LNCaP clone FGC (cell line): ENCODE data around the gene TTF1.
A peak's percentile ranks its signal among the peaks of the same experiment; 100 is the strongest.
"Not testable (repeated sequence)": the region's sequence is repeated elsewhere in the genome, so short reads cannot be mapped to it uniquely, and the experiment has no call there.

Experiments used
- DNase-seq: peaks from one replicate; pipeline ENCODE4 v3.0.0-alpha.2; 2011; ENCODE audit warnings: low read depth
- H3K4me3 ChIP-seq: 2 replicates; pipeline ENCODE4 v1.5.1; 2011; ENCODE audit warnings: mild to moderate bottlenecking, low read depth, low read length, control low read depth
- TF ChIP-seq, protein P1 (sequence below): IDR thresholded peaks from 2 replicates; pipeline ENCODE4 v1.5.1; 2012; ENCODE audit warnings: mild to moderate bottlenecking; ENCODE audit not compliant: control insufficient read depth, insufficient read depth; ENCODE audit errors: extremely low read depth

Gene TTF1

DNA sequence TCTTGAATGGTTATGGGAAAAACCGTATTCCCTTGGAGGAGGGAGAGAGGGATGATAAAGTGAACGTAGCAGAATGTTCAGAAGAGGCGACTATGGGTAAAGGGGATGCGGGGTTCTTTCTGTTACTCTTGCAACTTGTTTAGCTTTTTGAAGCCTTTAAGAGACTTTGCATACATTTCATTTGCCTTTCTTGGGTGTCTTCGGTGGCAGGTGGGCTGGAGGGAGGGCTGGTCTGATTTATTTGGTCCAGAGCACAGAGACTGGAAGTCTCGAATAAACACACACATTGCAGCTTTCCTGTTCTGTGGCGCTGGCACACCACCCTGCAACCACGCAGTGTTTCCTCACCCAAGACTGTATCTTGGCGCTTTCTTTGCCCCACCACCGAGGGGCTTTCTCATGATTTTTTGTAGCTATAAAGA, 23.2 kb downstream of the TTF1 start:
- no peak for DNase-seq
- H3K4me3 ChIP-seq = no peak overlapping the region
- TF ChIP-seq, protein P1, sequence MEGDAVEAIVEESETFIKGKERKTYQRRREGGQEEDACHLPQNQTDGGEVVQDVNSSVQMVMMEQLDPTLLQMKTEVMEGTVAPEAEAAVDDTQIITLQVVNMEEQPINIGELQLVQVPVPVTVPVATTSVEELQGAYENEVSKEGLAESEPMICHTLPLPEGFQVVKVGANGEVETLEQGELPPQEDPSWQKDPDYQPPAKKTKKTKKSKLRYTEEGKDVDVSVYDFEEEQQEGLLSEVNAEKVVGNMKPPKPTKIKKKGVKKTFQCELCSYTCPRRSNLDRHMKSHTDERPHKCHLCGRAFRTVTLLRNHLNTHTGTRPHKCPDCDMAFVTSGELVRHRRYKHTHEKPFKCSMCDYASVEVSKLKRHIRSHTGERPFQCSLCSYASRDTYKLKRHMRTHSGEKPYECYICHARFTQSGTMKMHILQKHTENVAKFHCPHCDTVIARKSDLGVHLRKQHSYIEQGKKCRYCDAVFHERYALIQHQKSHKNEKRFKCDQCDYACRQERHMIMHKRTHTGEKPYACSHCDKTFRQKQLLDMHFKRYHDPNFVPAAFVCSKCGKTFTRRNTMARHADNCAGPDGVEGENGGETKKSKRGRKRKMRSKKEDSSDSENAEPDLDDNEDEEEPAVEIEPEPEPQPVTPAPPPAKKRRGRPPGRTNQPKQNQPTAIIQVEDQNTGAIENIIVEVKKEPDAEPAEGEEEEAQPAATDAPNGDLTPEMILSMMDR = no peak

DNA sequence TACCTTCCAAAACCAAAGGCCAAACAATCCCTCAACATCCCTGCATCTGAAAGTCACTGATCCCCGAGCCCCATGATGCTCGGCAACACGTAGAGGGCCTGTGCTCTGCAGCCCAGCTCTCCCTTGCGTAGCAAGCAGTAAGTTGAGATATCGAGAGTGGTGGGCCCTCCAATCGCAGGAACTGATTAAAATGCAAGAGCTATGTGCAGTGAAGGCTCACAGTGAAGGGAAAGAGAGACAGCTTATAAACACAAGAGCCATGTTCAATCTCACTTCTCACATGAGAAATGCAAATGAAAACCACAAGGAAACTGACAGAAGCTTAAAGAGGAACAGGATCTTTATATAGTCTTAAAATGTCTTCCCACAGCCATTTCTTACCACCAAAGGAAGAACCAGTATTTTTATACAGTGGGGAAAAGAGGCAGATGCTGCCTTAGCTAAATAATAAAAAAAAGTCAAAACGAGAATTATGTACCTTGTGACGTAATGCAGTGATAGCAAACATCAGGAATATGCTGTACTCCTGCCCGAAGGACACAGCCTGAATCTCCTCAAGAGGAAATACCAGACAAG, 24.6 kb downstream of the TTF1 start:
- DNase-seq = peak; percentile 49
- TF ChIP-seq, protein P1 = no peak
- H3K4me3 ChIP-seq = no peak overlapping the region

DNA sequence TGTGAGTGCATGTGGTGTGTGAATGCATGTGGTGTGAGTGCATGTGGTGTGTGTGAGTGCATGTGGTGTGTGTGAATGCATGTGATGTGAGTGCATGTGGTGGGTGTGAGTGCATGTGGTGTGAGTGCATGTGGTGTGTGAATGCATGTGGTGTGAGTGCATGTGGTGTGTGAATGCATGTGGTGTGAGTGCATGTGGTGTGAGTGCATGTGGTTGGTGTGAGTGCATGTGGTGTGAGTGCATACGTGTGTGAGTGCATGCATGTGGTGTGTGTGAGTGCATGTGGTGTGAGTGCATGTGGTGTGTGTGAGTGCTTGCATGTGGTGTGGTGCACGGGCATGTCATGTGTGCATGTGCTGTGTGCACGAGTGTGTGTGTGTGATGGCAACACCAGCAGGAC, 28.2 kb downstream of the TTF1 start:
- DNase-seq, H3K4me3 ChIP-seq: not testable (repeated sequence)

DNA sequence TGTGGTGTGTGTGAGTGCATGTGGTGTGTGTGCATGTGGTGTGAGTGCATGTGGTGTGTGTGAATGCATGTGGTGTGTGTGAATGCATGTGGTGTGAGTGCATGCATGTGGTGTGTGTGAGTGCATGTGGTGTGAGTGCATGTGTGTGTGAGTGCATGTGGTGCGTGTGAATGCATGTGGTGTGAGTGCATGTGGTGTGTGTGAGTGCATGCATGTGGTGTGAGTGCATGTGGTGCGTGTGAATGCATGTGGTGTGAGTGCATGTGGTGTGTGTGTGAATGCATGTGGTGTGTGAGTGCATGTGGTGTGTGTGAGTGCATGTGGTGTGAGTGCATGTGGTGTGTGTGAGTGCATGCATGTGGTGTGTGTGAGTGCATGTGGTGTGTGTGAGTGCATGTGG, 28.9 kb downstream of the TTF1 start:
- not testable (repeated sequence) for DNase-seq, H3K4me3 ChIP-seq

DNA sequence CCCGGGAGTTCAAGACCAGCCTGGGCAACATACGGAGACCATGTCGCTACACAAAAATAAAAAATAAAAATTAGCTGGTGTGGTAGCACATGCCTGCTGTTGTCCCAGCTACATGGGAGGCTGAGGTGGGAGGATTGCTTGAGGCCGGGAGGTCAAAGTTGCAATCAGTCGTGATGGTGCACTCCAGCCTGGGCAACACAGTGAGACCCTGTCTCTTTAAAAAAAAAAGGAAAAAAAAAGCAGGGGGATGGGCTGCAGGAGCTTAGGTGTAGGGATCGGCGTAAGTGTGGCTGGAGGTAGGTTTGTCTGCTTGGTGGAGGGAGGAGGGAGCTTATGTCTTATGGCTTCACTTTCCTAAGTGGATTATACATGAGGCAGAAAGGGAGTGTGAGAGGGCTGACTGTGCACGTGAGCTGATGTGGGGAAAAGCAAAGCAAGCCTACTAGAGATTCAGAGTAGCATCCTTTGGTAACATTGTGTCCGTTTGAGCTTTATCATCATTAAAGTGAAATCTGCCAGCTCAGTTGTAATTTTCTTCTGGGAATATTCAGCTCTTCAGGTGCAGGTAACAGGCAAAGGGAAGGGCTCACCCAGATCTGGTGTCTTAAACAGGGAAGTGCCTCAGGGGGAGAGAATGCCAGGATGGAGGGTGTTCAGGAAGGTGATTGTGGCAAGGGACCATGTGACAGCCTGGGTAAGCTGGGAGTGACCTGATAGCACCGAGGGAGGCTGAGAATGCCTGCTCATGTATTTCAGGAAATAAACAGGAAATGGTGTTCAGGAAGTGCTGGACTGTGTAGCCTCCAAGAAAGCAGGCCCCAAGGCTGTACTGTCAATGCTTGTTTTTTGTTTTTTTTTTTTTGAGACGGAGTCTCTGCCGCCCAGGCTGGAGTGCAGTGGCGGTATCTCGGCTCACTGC, 34.2 kb downstream of the TTF1 start:
- no peak for DNase-seq
- no peak overlapping the region for H3K4me3 ChIP-seq
- TF ChIP-seq, protein P1 = no peak

DNA sequence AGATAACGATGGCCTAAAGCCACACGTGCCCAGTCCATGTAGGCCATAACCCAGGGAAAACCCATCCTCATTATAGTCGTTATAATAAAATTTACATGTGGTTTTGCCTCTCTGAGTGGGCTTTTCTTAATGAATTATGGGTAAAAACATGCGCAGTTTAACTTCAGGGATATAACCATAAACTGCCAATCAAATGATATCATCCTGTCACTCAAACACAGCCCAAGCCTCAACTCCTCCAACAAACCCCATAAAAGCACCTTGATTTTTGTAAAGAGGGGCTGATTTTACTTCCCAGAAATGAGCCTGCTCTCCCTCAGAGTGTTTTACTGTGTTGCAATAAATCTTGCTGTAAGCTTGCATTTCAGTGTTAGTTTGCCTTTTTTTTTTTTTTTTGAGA, 36.0 kb downstream of the TTF1 start:
- no peak for DNase-seq
- TF ChIP-seq, protein P1 = no peak
- no peak overlapping the region for H3K4me3 ChIP-seq

DNA sequence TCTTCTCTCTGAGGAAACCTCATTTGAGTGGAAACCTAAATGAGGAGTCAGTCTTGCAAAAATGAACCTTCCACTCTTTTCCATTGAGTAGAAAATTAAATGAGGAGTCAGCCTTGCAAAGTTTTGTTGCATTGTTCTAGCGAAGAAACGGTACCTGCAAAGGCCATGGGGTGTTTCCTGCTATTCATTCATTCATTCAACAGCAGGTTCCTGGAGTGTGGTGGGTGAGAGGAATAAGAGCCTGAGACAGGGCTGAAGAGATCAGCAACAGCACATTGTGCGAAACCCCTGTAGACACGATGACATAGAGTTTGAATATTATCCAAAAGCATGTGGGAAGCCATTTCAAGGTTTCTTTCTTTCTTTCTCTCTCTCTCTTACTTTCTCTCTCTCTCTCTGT, 37.2 kb downstream of the TTF1 start:
- no peak for DNase-seq
- TF ChIP-seq, protein P1 = no peak
- H3K4me3 ChIP-seq = no peak overlapping the region
